HG03060 (cell line): ENCODE data around the gene ROR2.

Source experiments
- ATAC-seq: cut with Tn5 transposase; IDR thresholded peaks from one replicate; pipeline ENCODE4 v1.9.1; 2021; ENCODE audit warnings: low read depth, moderate number of reproducible peaks; ENCODE audit not compliant: unreplicated experiment

The ROR2 gene

GRCh38 chr9:91904588-91905236, 45.3 kb downstream of the ROR2 start:
- no peak for ATAC-seq

GRCh38 chr9:91903126-91903911, 46.7 kb downstream of the ROR2 start:
- no peak for ATAC-seq

- ATAC-seq = no peak
Observed at GRCh38 chr9:91902475-91903125, 47.4 kb downstream of the ROR2 start.

- no peak for ATAC-seq
Observed at GRCh38 chr9:91900797-91901177, 49.2 kb downstream of the ROR2 start.

- no peak for ATAC-seq
Observed at GRCh38 chr9:91900055-91900796, 49.8 kb downstream of the ROR2 start.

- no peak for ATAC-seq
Observed at GRCh38 chr9:91899594-91899993, 50.4 kb downstream of the ROR2 start.

GRCh38 chr9:91899219-91899563, 50.8 kb downstream of the ROR2 start:
- no peak for ATAC-seq

GRCh38 chr9:91898451-91899218, 51.4 kb downstream of the ROR2 start:
- no peak for ATAC-seq

GRCh38 chr9:91897201-91897600, 52.8 kb downstream of the ROR2 start:
- ATAC-seq = no peak

GRCh38 chr9:91896513-91897121, 53.4 kb downstream of the ROR2 start:
- ATAC-seq = no peak

- ATAC-seq = no peak
Observed at GRCh38 chr9:91896097-91896496, 53.9 kb downstream of the ROR2 start.

GRCh38 chr9:91894536-91894935, 55.5 kb downstream of the ROR2 start:
- no peak for ATAC-seq

- ATAC-seq = no peak
Observed at GRCh38 chr9:91894023-91894422, 56.0 kb downstream of the ROR2 start.

- no peak for ATAC-seq
Observed at GRCh38 chr9:91891915-91892314, 58.1 kb downstream of the ROR2 start.

- no peak for ATAC-seq
Observed at GRCh38 chr9:91890662-91891061, 59.4 kb downstream of the ROR2 start.

- no peak for ATAC-seq
Observed at GRCh38 chr9:91889161-91889911, 60.7 kb downstream of the ROR2 start.

GRCh38 chr9:91886414-91887076, 63.5 kb downstream of the ROR2 start:
- ATAC-seq = no peak

- no peak for ATAC-seq
Observed at GRCh38 chr9:91885746-91886413, 64.1 kb downstream of the ROR2 start.
